DND-41 (cell line): Measurements from ENCODE around the gene ASTE1.

Experiments
- ATAC-seq: fragments of 200-7000 bp; cut with Tn5 transposase; 3 replicates; pipeline ENCODE4 v1.9.1; 2021; ENCODE audit warnings: low read depth; ENCODE audit not compliant: insufficient read depth
- DNase-seq: peaks from one replicate; pipeline ENCODE4 v3.0.0-alpha.2; 2020
- H2AFZ ChIP-seq: 2 replicates; pipeline ENCODE4 v1.6.0; 2012; ENCODE audit warnings: low read depth, low read length
- H3K27ac ChIP-seq: 2 replicates; pipeline ENCODE4 v1.5.1; 2012; ENCODE audit warnings: low read length, inconsistent platforms
- H3K27me3 ChIP-seq: fragments of 200-600 bp; sonication (generic); 2 replicates; pipeline ENCODE4 v1.6.0; 2012; ENCODE audit warnings: low read length, mild to moderate bottlenecking, inconsistent platforms; ENCODE audit not compliant: insufficient read depth, poor library complexity
- H3K36me3 ChIP-seq: 2 replicates; pipeline ENCODE4 v1.5.1; 2012; ENCODE audit warnings: low read length, inconsistent platforms; ENCODE audit not compliant: insufficient read depth
- H3K4me1 ChIP-seq: 2 replicates; pipeline ENCODE4 v1.5.1; 2012; ENCODE audit warnings: mild to moderate bottlenecking, low read length; ENCODE audit not compliant: insufficient read depth
- H3K4me2 ChIP-seq: 2 replicates; pipeline ENCODE4 v1.6.0; 2012; ENCODE audit warnings: mild to moderate bottlenecking, moderate library complexity, low read length, inconsistent platforms; ENCODE audit not compliant: insufficient read depth
- H3K4me3 ChIP-seq, 2 experiments: fragments of 200-600 bp in 1 of 2; shearing (Covaris generic) in 1 of 2; 2 replicates each; pipeline ENCODE4 v1.5.1; 2012 to 2016; ENCODE audit warnings: inconsistent platforms in 2 of 2, low read length in 2 of 2, mild to moderate bottlenecking in 2 of 2, low read depth in 1 of 2, moderate library complexity in 1 of 2
- H3K79me2 ChIP-seq: 2 replicates; pipeline ENCODE4 v1.6.0; 2012; ENCODE audit warnings: low read length, inconsistent platforms; ENCODE audit not compliant: insufficient read depth
- H3K9ac ChIP-seq: 2 replicates; pipeline ENCODE4 v1.6.0; 2012; ENCODE audit warnings: low read depth, mild to moderate bottlenecking, inconsistent platforms, low read length, moderate library complexity
- H3K9me3 ChIP-seq: 2 replicates; pipeline ENCODE4 v1.5.1; 2012; ENCODE audit warnings: low read length, moderate library complexity, mild to moderate bottlenecking, inconsistent platforms; ENCODE audit not compliant: insufficient read depth, severe bottlenecking
- H4K20me1 ChIP-seq: 2 replicates; pipeline ENCODE4 v1.6.0; 2012; ENCODE audit warnings: low read length; ENCODE audit not compliant: insufficient read depth
- CTCF ChIP-seq: IDR thresholded peaks from 2 replicates; pipeline ENCODE4 v1.5.1; 2012; ENCODE audit warnings: borderline replicate concordance, low read length, moderate library complexity, mild to moderate bottlenecking; ENCODE audit not compliant: poor library complexity, severe bottlenecking; ENCODE audit errors: extremely low read depth
- EZH2 ChIP-seq: IDR thresholded peaks from 3 replicates; pipeline ENCODE4 v1.6.1; 2012; ENCODE audit warnings: borderline replicate concordance, low read depth, mild to moderate bottlenecking, moderate library complexity, low read length, inconsistent platforms; ENCODE audit not compliant: severe bottlenecking

The ASTE1 gene

GRCh38 chr3:131036200-131036816 lies 9.7 kb upstream of the ASTE1 start:
- no peak for ATAC-seq
- H3K4me1 ChIP-seq: no peaks in the 10 kb centered on the region
- no peak overlapping the region for H3K9ac ChIP-seq
- no peaks in the 10 kb centered on the region for H4K20me1 ChIP-seq
- DNase-seq: no peak
- H3K27ac ChIP-seq: no peak overlapping the region
- H3K4me2 ChIP-seq: no peak overlapping the region
- no peaks in the 10 kb centered on the region for H3K36me3 ChIP-seq
- H3K4me3 ChIP-seq: no peak overlapping the region
- TF ChIP-seq CTCF: no peak
- TF ChIP-seq EZH2: no peak
- H3K79me2 ChIP-seq: no peaks in the 10 kb centered on the region
- no peaks in the 10 kb centered on the region for H3K9me3 ChIP-seq
- no peaks in the 10 kb centered on the region for H3K27me3 ChIP-seq
- no peak overlapping the region for H2AFZ ChIP-seq

- Histone ChIP-seq H3K9me3 (no peaks in the 10 kb centered on the region), H3K79me2 (no peaks in the 10 kb centered on the region)
- ATAC-seq: peak; percentile 78; the same call in 2 of the 3 replicates
Observed at GRCh38 chr3:131033480-131034080, 7.0 kb upstream of the ASTE1 start.

GRCh38 chr3:131031660-131032059 lies 5.0 kb upstream of the ASTE1 start:
- no peak overlapping the region for H2AFZ ChIP-seq
- no peaks in the 10 kb centered on the region for H3K36me3 ChIP-seq

More at GRCh38 chr3:131033480-131034080, 7.0 kb upstream of the ASTE1 start:
- no peaks in the 10 kb centered on the region for H3K27me3 ChIP-seq
- H3K4me2 ChIP-seq: no peak overlapping the region
- TF ChIP-seq EZH2 (no peak), CTCF (peak; percentile 80)
- peak; percentile 20 for DNase-seq
- no peaks in the 10 kb centered on the region for H4K20me1 ChIP-seq
- H3K9ac ChIP-seq: no peak overlapping the region
- no peak overlapping the region for H3K27ac ChIP-seq
- no peak overlapping the region for H3K4me3 ChIP-seq
- H2AFZ ChIP-seq: no peak overlapping the region
- no peaks in the 10 kb centered on the region for H3K4me1 ChIP-seq
- no peaks in the 10 kb centered on the region for H3K36me3 ChIP-seq

More at GRCh38 chr3:131031660-131032059, 5.0 kb upstream of the ASTE1 start:
- H4K20me1 ChIP-seq: no peaks in the 10 kb centered on the region
- H3K9ac ChIP-seq: no peak overlapping the region
- no peak overlapping the region for H3K27ac ChIP-seq
- TF ChIP-seq EZH2 (no peak), CTCF (no peak)
- peaks cover 9% of the 10 kb centered on the region for H3K4me1 ChIP-seq
- H3K4me3 ChIP-seq: no peak overlapping the region
- H3K4me2 ChIP-seq: no peak overlapping the region
- H3K79me2 ChIP-seq: no peaks in the 10 kb centered on the region
- H3K9me3 ChIP-seq: no peaks in the 10 kb centered on the region
- H3K27me3 ChIP-seq: no peaks in the 10 kb centered on the region
- DNase-seq (no peak), ATAC-seq (no peak)
